SH-SY5Y (cell line): ENCODE data around the gene DIAPH3.

Source experiments
- GATA2 ChIP-seq: IDR thresholded peaks from 2 replicates; pipeline ENCODE4 v1.6.1; 2011; ENCODE audit warnings: mild to moderate bottlenecking, low read depth, low read length
- GATA3 ChIP-seq: IDR thresholded peaks from 2 replicates; pipeline ENCODE4 v1.6.1; 2011; ENCODE audit warnings: low read depth, mild to moderate bottlenecking, low read length, moderate library complexity

GRCh38 chr13:59679254-59679653, 484.5 kb downstream of the DIAPH3 start:
- TF ChIP-seq GATA2 = no peak
- no peak for TF ChIP-seq GATA3
